Activated CD8-positive, alpha-beta memory T cell treated with anti-CD3 and anti-CD28 coated beads, Interleukin-2, amount 50 U/mL, for 48 hours (primary cell): ENCODE results near the gene SLC35F5.
"Not testable (repeated sequence)": the region's sequence is repeated elsewhere in the genome, so short reads cannot be mapped to it uniquely, and the experiment has no call there.

Source experiments
- DNase-seq: peaks from one replicate; pipeline ENCODE4 v3.0.0-alpha.2; 2020

Gene SLC35F5, protein sequence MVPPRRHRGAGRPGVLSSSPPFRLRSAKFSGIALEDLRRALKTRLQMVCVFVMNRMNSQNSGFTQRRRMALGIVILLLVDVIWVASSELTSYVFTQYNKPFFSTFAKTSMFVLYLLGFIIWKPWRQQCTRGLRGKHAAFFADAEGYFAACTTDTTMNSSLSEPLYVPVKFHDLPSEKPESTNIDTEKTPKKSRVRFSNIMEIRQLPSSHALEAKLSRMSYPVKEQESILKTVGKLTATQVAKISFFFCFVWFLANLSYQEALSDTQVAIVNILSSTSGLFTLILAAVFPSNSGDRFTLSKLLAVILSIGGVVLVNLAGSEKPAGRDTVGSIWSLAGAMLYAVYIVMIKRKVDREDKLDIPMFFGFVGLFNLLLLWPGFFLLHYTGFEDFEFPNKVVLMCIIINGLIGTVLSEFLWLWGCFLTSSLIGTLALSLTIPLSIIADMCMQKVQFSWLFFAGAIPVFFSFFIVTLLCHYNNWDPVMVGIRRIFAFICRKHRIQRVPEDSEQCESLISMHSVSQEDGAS

DNA sequence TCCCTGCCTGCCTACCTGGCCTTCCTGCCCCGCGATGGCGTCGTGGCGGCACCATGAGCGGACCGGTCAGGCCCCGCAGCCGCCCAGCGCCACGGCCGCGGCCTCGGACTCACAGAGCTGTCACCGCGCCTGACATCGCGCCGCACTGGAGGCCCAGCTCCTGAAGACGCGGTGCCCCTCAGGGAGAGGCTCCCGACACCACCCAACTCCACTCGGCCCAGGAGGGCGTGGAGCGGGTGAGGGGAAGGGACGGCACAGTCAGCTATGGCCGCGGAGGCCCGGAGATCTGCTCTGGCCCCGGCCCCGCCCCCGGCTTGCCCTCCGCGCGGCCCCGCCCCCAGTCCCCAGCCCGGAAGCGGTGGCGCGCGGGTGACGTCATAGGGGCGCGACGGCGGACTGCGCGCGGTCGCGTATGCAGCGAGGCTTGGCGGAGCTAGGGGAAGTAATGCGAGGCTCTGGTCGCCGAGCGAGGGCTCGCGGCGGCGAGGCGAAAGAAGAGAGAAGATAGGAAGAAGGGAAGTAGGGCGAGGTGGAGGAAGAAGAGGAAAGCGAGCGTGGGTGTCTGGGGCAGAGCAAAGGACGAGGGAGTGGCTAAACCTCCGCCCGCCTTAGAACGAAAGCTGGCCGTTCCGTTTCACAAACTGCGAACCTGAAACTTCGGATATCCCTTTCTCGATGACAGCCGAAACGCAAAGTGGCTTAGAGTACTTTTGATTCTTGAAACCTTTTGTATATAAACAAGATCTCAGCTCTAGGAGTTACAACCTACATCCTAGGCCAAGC, at the start of gene SLC35F5:
TSS of gene SLC35F5 (minus strand) at position 288 of the 783 bp plus-strand sequence. CDS start at position 55, 233 bp downstream.
- DNase-seq: peak; percentile 100

DNA sequence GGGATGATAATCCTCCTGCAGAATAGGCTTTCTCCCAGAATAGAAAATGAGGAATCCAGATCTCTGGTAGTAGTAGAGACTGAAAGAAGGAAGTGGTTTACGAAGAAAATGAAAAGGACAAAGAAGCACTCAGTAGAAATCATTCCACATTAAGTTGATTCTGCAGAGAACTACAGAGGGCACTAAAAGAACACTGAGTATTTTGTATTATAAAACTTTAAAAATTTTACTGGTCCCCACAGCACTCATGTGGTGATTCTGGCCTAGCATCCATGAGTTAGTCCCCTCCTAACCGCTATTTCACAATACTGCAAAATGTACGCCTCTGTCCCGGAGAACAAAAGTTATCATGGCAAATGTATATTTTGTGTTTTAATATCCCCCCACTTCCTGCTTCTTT, 42.9 kb upstream of the SLC35F5 start:
- no peak for DNase-seq

DNA sequence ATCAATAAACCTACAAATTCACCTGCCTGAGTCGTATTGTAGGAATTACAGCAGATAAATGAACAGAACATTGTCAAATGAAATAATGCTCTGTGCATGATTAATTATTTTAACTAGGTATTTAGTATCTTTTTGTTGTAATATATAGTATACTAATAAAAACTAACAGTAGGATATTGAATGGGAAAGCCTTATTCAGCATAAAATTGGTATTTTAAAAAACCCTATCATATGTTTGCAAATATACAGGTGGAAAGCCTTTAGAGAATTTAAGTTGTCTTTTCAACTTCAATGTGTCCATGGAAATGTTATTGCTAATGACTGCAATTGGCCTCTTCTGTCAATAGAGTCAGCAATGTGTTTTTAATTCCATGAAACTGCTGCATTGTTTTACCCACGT, 40.8 kb upstream of the SLC35F5 start:
- no peak for DNase-seq

DNA sequence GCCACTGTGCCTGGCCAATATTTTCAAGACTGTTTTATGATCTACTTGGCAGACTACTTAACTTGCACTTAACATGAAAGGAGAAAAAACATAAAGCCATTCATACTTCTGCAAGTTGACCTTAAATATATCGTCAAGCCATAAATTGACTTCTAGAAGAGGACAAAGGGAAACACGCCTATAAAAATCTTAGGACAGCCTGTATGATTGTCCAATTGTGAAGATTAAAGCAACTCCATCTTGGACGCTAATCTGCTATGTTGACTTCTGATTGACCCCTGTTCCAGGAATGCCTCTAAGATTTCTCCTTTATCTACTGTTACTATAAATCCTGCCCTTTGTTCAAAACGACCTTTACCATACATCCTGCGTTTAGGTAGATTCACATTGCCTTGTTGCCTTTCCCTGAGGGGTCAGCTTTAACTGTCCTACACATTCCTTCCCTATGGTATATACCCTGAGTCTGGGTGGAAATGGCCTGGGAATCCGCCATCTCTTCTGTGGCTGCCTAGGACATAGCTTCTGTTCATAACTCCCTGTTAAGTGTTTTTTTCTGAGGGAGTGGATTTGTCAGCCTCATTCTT, 40.2 kb upstream of the SLC35F5 start:
- no peak for DNase-seq

DNA sequence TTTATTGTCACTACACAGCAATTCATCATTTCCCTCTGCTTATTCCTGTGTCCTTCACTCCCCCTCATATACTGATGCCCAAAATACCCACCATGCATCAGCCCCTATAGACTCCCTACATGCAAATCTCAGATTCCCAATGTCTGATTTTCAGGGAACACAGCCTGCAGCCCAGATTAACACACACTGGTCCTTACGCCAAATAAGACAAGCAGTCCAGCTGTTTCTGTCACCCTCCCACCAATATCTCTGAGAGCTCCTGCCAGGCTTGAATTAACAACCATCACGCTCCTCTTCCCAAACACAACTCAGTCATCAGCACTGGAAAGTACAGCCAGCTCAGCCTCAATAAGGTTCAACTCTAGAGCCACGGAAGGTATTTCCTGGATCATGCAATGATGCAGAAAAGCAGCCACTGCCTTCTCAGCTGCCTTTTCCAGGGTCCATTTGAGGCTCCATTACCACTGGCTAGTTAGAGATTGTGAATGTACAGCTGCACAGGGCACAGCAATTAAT, 39.0 kb upstream of the SLC35F5 start:
- DNase-seq: no peak

DNA sequence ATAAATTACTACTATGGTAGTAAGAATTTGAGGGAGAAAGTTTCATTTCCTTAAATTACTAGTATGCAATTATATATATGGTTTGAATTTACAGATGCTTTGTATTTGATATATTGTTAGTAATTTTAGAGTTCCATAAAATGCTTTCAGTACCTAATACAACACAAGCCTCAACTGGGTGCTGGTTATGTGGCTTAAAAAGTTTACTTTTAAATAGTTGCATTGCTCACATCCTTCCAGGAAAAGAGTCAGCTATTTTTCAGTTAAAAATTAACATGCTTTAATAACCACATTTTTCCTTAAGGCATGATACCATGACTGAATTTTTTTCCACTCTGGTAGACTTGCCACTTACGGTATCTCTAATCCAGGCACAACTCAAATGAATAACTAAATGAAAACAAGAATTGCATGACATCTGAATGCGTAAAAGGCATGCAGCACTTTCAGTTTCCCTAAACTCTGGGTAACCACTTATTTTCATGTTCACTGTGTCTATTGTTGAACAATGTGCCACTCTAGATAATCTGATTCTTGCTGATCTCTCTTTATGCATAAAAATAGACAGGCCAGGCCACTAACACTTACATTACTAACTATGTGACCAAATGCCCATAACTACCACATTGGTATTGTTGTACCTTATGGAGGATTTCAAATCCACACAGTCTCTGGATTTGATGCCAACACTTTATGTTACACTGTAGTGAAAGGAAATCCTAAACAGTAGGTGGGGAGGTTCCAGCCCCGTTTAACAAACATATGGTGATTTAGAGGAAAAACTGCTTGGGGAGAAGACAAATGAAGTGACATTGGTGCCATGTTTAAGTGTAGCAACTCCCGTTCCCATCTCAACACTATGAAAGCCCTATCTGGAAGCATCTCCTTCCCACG, 35.5 kb upstream of the SLC35F5 start:
- DNase-seq: no peak

DNA sequence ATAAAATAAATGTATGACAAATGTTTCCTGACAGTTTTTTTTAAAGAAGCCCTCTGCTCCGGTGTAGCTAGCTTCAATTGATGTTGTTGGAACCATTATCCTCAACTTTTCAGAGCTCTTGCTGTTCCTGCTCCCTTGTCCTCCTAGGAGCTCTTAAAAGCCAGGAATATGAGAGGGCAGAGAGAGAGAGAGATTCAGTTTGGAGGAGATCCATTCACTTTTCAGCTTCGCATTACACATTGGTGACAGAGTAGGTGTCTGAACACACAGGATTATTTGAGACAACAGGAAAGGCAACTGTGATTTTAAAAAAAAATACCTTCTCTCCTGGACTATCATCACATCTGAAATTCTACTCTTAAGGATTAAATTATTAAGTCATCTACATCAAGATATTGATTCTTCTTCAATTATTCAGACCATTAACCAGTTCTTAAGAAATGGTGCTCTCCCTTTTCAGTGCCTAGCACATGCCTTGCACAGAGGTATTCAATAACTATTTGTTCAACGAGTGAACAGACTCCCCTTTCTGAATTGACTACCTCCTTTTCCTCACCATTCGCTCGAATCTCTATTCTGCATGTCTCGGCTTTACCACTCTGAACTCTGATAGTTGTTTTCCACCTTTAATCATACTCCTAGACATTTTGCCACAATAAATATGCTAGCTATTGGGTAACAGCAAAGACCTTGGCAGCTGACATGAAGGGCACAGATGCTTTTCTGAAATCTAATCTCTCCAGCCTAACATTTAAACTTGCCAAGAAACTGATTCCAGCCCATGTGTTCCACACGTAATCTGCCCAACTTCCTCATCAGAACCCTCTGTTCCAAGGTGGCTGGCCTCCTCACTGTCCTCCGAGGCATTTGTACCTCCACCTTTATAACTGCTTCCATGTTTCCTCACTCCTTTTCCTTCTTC, 28.6 kb upstream of the SLC35F5 start:
- no peak for DNase-seq

DNA sequence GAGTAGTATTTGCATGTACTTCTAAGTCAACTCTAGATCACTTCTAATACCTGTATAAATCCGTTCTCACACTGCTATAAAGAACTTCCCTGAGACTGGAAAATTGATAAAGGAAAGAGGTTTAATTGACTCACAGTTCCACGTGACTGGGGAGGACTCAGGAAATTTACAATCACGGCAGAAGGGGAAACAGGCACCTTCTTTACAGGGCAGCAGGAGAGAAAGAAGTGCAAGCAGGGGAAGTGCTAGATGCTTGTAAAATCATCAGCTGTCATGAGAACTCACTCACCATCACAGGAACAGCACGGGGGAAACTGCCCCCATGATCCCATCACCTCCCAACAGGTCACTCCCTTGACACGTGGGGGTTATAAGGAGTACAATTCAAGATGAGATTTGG, 24.0 kb upstream of the SLC35F5 start:
- no peak for DNase-seq

DNA sequence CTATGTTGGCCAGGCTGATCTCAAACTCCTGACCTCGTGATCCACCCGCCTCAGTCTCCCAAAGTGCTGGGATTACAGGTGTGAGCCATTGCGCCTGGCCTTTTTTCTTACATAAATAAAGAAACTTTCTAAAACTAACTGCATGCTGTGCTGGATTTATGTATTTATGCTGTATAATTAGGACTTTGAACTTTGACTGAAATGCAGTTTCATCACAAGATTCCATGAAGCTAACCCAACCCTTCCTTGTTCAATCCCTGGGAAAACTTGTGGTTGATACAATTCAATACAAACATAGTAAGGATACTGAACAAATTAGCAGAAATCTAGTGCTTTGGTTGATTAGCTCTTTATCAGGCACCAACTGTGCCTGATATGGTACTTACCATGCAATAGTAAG, 20.9 kb upstream of the SLC35F5 start:
- DNase-seq: no peak

DNA sequence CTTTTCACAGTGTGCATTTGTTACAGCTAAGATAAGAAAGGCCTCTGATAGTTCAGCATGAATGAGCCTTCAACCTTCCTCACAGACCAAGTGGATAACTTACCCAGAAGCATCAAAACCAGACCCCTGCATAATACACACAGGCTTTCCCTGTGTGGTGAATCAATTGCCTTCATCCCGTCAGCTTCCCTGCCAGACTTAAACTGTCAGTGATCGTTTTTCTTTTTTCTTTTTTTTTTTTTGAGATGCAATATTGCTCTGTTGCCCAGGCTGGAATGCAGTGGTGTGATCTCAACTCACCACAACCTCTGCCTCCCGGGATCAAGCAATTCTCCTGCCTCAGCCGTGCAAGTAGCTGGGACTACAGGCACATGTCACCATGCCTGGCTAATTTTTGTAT, 20.5 kb upstream of the SLC35F5 start:
- DNase-seq: no peak

DNA sequence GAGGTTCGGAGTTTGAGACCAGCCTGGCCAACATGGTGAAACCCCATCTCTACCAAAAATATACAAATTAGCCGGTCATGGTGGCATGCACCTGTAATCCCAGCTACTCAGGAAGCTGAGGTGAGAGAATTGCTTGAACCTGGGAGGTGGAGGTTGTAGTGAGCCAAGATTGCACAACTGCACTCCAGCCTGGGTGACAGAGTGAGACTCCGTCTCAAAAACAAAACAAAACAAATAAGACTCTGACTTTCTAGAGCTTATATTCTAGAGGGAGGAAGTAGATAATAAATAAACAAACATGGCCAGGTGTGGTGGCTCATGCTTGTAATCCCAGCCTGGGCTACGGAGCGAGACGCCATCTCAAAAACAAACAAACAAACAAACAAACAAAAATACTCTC, 18.2 kb upstream of the SLC35F5 start:
- not testable (repeated sequence) for DNase-seq

DNA sequence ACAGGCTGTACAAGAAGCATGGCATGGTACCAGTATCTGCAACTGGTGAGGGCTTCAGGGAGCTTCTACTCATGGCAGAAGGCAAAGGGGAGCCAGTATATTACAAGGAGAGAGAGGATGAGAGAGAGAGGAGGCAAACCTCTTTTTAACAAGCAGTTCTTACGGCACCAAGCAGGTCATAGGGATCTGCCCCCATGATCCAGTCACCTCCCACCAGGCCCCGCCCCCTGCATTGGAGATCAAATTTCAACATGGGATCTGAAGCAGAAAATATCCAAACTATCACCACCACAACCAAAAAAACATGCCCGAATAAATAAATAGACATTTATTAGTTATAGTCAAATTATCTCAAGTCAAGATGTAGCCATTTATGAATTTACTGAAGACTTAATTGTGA, 14.5 kb upstream of the SLC35F5 start:
- DNase-seq: no peak

DNA sequence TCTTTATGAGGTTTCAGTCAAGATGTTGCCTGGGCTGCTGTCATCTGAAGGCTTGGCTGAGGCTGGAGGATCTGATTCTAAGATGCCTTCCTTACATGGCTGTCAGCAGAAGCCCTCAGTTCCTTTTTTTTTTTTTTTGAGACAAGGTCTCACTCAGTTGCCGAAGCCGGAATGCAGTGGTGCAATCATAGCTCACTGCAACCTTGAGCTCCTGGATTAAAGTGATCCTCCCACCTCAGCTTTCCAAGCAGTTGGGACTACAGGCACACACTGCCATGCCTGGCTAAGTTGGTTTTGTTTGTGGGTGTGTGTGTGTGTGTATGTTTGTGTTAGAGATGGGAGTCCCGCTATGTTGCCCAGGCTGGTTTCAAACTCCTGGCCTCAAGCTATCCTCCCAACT, 13.1 kb upstream of the SLC35F5 start:
- no peak for DNase-seq

DNA sequence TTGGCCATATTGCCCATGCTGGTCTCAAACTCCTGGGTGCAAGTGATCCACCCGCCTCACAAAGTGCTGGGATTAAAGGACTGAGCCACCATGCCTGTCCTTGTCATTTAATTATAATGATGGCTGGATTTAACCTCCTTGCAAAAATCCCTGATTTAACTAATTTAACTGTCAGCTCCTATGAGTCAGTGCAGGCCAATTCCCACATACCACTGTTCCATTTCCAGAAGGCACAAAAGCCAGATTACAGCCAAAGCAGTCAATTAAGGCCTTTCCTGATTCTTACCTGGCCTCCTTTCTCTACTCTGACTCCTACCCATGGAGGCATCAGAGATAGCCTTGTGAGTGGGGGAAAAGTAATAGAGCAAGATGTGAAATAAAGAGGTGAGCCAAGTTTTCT, 12.3 kb upstream of the SLC35F5 start:
- DNase-seq: no peak

DNA sequence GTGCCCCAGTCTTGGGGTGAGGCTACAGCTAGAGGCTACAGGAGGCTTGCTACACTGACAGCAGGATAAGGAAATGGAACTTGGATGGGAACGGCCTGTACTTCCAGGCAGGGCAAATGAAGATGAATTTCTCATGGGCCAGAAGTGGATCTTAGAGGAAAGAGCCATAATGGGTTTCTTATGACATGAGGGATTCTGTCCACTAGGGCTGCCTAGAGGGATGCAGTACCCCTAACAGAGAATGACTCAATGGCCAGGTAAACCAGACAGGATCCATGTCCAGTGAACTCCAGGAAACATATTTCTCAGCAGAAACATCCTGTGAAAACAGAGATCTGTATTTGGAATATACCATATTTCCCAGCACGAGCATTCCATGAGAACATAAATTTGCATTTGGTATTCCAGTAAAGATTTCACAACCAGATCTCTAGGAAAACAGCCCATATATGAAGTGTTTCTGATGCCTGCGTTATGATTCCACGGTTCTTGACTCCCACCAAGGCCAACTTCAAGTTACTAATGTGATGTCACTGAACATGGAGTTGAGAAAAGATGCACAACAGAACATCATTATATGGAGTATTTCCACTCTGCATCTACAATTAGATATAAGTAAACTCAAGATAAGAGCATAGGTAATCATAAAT, 11.5 kb upstream of the SLC35F5 start:
- DNase-seq: no peak

DNA sequence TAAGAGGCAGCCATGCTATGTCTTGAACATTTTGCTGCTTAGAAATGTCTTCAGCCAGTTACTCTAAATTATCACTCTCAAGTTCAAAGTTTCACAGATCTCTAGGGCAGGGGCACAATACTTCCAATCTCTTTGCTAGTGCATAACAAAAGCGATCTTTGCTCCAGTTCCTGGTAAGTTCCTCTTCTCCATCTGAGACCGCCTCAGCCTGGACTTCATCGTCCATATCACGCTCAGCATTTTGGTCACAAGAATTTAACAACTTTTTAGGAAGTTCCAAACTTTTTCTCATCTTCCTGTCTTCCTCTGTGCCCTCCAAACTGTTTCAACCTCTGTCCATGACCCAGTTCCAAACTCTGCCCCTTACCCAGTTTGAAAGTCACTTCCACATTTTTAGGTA, 8.8 kb upstream of the SLC35F5 start:
- DNase-seq: no peak

DNA sequence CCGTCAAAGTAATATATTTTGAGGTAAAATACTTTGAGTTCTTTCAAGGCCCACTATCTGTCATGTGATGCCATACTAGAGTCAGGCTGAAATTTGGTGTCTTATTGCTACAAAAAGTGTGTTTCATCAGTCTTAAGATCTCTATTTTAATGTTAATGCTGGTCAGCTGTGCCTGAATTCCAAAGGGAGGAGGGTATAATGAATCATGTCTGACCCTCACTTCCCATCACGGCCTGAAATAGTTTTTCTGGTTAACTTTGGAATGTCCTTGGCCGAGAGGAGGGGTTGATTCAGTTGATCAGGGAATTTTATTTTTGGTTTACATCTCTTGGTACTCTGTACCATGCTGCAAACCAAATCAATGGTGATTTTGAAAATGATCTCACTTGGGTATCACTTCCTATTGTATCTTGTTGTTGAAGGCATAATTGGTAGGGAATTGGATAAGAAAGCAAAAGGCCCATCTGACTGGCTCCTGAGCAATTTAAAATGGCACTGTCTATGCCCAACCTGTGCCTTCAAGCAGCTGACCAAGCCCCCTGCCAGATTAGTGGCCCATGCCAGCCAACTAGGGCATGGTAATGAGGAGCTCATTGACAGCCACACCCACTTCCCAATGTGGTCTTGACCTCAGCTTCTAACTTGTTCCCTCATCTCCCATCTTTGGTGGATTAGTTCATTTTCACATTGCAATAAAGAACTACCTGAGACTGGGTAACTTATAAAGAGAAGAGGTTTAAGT, 6.1 kb upstream of the SLC35F5 start:
- no peak for DNase-seq

DNA sequence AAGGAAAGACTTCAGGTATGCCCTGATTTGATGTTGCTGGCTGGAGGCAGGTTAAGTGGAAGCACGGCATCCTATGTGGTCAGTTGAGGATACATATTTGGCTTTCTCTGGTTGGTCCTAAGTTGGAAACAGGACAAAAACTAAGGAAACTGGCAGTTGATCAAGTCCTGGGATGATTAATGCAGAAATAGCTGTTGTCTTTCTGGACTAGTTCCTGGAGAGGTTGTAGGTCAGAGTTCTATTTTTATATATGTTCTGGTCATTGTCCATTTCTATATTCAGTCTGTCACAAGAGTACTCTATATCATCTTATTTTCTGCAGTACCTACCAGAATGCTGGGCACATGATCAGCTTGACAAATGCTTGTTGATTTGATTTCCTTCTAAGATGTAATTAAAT, 4.0 kb upstream of the SLC35F5 start:
- no peak for DNase-seq

DNA sequence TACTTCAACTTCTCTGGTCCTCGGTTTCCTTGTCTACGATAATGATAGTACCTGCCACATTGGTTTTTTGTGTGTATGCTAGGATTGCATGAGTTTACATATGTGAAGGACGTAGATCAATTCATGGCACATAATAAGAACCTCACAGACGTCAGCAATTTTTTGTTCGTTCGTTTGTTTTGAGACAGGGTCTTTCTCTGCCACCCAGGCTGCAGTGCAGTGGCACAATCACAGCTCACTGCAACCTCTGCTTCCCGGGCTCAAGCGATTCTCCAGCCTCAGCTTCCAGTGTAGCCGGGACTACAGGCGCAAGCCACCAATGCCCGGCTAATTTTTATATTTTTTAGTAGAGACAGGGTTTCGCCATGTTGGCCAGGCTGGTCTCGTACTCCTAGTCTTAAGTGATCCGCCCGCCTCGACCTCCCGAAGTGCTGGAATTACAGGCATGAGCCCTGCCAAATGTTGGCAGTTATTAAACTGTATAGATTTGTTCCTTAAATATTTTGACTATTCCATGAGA, 756 bp upstream of the SLC35F5 start:
- DNase-seq: peak; percentile 54
